HUDEP-2 (cell line): ENCODE data around the gene ZNF213.
"Not testable (repeated sequence)": the region's sequence is repeated elsewhere in the genome, so short reads cannot be mapped to it uniquely, and the experiment has no call there.

Experiments used
- DNase-seq, 76 experiments: peaks; one replicate each; lab custom pipeline; 2025; ENCODE audit not compliant: unreplicated experiment in 76 of 76; lab: John Stamatoyannopoulos, UW

ZNF213 gene

GRCh38 chr16:3127745-3128144, 7.1 kb upstream of the ZNF213 start:
- no peak for DNase-seq

GRCh38 chr16:3129137-3130131, 5.4 kb upstream of the ZNF213 start:
- DNase-seq, result peak in 74 of 76 experiments; percentile 49 to 90 (median 74)

DNA sequence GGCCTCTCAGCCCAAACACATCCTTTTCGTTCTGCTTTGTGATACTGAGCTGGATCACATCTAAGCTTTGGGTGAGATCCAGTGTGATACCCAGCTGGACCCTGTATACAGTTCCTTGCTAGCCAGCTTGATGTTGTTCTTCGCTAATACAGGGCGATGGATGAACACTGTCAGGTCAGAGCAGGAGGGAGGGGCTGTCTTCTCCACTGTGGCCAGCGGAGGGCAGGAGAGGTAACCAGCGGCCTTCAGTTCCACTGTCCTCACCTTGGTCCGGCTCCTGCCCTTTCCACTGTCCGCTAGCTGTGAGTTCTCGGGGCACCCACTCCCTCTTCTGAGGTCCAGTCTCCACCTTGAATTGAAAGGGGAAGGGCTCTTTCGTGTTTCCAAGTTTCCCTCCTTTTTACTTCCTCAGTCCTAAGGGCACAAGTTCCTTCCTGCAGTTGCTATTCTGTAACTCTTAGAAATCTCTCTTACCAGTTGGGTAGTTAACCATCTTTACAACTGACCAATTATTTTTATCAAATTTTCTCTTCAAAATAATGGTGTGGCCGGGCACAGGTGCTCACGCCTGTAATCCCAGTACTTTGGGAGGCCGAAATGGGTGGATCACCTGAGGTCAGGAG, 3.0 kb upstream of the ZNF213 start:
- DNase-seq, result peak in 50 of 76 experiments; percentile 13 to 59 (median 35)

GRCh38 chr16:3133844-3134243, 985 bp upstream of the ZNF213 start:
- DNase-seq, result peak in 2 of 76 experiments; percentile 4

GRCh38 chr16:3135126-3135715, 392 bp downstream of the ZNF213 start:
- peak in 1 of 76 experiments; percentile 71 for DNase-seq

DNA sequence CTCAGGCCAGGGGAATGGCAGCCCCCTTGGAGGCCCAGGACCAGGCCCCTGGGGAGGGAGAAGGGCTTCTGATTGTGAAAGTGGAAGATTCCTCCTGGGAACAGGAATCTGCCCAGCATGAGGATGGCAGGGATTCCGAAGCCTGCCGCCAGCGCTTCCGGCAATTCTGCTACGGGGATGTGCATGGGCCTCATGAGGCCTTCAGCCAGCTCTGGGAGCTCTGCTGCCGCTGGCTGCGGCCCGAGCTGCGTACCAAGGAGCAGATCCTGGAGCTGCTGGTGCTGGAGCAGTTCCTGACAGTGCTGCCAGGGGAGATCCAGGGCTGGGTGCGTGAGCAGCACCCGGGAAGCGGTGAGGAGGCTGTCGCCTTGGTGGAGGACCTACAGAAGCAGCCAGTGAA, 2.4 kb downstream of the ZNF213 start:
- DNase-seq, result no peak

GRCh38 chr16:3138342-3138741, 3.5 kb downstream of the ZNF213 start:
- no peak for DNase-seq

DNA sequence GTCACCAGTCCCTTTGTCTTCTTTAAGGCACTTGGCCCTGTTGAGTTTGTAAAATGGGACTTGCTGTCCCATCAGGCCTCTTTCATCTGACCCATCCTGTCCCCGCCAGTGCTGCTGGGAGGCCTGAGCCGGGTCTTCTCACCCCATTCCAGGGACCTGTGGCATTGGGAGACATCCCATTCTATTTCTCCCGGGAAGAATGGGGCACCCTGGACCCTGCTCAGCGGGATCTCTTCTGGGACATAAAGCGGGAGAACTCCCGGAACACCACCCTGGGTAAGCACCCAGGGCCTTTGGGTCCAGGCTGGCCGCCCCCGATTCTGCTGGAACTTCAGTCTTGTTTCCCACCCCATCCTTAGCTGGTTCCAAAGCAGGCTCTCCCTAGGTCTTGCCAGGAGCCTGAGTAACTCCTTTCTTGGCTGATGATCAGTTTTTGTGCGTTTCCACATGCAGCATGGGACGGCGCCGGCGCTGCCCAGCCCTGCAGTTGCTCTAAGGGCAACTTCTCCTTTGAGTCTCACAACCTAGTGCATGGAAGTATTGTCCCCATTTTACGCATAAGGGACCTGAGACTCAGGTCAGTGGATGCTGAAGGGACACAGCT, 4.1 kb downstream of the ZNF213 start:
- DNase-seq, result no peak

GRCh38 chr16:3139561-3139960, 4.7 kb downstream of the ZNF213 start:
- not testable (repeated sequence) for DNase-seq

DNA sequence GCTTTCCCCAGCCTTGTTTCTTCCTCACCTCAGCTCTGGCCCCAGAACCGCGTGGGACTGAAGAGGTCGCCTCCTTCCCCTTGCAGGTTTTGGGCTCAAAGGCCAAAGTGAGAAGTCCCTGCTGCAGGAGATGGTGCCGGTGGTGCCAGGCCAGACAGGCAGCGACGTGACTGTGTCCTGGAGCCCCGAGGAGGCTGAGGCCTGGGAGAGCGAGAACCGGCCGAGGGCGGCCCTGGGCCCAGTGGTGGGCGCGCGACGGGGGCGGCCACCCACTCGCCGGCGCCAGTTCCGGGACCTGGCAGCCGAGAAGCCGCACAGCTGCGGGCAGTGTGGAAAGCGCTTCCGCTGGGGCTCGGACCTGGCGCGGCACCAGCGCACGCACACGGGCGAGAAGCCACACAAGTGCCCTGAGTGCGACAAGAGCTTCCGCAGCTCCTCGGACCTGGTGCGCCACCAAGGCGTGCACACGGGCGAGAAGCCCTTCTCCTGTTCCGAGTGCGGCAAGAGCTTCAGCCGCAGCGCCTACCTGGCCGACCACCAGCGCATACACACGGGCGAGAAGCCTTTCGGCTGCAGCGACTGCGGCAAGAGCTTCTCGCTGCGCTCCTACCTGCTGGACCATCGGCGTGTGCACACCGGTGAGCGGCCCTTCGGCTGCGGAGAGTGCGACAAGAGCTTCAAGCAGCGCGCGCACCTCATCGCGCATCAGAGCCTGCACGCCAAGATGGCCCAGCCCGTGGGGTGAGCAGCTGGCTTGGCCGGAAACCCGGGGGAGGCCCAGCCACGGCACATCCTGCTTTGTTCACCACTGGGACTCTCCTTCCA, 6.0 kb downstream of the ZNF213 start:
- DNase-seq, result no peak

DNA sequence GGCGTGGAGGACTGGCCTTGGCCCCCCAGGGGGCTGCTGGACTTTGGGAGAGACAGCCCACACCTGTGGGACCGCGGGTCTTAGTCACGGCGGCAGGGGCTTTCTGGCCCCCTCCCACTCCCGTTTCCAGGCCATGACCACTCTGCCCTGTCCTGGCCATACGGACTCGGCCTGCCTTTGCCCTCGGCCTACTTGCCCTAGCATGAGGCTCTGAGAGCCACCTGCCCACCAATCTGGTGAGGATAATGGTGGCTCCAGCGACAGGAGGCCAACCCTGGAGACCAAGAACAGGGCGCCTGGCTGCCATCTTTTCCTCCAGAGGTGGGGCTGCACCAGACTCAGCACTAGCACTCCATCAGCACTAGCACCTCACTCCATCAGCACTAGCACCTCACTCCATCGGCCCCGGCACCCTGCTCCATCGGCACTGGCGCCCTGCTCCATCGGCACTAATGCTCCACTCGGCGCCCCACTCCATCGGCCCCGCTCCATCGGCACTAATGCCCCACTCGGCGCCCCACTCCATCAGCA, 7.0 kb downstream of the ZNF213 start:
- no peak for DNase-seq

DNA sequence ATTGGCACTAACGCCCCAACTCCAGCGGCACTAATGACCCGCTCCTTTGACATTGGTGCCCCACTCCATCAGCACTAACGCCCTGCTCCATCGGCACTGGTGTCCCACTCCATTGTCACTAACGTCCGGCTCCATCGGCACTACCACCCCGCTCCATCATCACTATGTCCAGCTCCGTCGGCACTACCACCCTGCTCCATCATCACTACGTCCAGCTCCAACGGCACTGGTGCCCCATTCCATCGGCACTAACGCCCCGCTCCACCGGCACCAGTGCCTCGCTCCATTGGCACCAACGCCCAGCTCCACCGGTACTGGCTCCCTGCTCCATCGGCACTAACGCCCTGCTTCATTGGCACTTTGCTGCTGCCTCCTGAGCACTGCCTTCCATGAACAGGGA, 7.5 kb downstream of the ZNF213 start:
- DNase-seq, result no peak

DNA sequence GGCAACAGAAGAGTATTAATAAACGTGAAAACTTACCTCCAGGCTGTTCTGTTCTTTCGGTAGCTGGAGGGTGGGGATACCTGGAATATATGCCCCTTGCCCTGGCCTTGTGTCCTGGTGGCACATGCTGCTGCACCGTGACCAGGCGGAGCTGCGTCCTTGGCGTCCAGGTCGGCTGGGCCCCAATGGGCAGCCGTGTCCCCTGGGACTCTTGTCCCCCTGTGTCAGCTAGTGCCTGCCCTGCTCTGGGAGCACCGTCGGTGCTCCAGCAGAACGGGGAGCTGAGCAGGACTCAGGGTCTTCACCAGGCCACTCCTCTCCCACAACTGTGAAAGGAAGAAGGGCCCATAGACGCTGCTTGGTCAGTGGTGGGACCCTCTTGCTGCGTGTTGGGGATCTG, 7.9 kb downstream of the ZNF213 start:
- DNase-seq, result no peak

DNA sequence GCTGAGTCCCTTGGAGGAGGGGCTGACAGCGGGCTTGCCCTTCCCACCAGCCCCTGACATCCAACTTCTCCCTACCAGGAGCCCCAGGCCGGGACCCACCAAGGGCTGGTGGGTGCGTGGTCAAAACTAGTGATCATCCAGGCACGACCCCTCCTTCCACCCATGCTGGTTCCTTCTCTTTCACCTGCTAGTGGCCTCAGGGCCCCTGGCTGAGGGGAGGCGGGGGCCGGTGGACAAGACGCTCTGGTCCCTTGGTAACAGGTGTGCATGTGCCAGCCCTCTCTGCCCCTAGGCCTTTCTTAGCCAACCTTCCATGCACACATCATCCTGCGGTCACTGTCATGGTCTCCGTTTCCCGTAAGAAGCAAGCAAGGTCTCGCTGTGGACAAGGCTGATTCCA, 8.4 kb downstream of the ZNF213 start:
- DNase-seq, result no peak

DNA sequence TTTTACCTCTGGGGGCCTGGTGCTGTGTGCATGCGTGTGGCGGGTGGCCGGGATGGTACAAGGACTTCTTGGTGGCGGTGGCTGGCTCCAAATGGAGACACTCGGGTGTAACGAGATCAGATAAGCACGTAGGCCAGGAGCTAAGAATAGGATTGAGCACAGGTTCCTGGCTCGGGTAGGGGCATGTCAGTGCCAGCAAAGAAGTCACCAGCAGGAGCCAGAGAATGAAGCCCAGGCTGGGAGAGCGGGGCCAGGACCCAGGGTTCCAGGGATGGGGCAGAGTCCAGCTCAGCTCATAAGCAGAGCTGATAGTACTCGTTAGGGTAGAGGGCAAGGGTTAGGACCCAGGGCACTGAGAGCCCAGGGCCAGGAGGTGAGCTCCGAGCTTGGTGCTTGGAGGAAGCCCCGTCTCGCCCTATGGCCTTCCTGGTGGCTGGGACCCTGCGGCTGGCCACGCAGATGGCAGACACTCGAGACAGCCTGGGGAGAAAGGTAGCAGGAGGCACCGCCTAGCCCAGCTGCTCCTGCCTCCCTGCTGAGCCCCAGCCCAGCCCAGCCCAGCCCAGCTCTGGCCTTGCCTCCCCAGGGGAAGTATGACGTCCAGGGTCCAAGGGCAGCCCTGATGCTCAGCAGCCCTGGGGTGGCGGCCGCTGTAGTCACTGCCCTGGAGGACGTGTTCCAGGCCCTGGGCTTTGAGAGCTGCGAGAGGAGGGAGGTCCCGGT, 8.9 kb downstream of the ZNF213 start:
- DNase-seq, result no peak

DNA sequence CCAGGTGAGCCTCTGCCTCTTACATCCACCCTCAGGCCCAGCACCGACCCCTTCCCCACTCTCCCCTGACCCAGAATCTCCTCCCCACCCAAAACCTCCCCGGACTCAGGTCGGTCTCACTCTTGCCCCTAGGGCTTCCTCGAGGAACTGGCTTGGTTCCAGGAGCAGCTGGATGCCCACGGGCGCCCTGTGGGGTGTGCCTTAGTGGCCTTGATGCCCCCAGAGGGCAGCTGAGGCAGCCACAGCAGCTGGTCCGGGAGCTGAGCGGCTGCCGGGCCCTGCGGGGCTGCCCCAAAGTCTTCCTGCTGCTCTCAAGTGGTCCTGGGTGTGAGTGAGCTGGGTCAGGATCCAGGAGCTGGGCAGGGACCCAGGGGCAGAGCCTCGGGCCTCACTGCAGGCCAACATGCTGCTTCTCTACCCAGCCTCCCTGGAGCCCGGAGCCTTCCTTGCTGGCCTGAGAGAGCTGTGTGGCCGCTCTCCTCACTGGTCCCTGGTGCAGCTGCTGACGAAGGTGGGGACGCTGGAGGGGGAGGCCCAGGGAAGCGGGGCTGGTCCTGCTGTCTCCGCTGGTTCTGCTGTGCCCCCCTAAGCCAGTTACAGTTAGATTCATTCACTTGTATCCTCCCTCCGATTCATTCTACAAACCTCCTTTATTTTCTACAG, 9.6 kb downstream of the ZNF213 start:
- no peak for DNase-seq

DNA sequence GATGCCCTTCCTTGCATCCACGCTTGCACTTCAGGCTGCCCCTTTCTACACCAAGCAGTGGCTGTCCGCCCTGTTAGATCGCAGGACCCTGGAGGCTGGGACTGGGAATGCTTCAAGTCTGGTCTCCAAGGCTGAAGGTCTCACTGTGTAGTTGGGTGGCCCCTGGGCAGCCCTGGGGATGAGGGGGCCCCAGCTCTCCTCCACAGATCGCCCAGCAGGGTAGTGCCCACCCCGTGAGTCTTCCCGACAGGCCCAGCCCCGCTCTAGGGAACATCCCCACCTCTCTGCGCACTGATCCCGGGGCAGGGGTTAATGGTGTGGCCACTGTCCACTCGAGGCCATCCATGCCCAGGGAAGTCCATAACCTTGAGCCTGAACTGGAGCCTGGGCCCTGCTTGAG, 10.3 kb downstream of the ZNF213 start:
- DNase-seq, result no peak

DNA sequence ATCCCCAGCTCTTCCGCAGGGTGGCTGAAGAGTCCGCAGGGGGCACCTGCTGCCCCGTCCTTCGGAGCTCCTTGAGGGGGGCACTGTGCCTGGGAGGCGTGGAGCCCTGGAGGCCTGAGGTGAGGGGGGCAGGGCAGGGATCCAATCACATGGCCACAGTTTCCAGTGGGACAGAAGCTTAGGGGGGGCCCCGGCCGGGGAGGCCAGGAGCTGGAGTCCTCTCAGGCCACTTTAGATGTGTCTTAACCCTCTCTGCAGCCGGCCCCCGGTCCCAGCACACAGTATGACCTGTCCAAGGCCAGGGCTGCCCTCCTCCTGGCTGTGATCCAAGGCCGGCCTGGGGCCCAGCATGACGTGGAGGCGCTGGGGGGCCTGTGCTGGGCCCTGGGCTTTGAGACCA, 10.8 kb downstream of the ZNF213 start:
- DNase-seq, result no peak
